Neural cell (in vitro differentiated cells): Measurements from ENCODE around the gene DPH1. TPM values are rescaled to one million over a fixed set of nuclear protein-coding genes. Genes with fewer than 3 reads are reported as not detected.

Source experiments
- H2AFZ ChIP-seq: fragments of 200-600, 300-800 bp; sonication (generic), shearing (Covaris generic); 2 replicates; pipeline ENCODE4 v1.6.0; 2014; ENCODE audit warnings: low read depth, mild to moderate bottlenecking, antibody characterized with exemption, low read length, moderate library complexity
- H3F3A ChIP-seq: fragments of 200-600 bp; shearing (Covaris generic); 2 replicates; pipeline ENCODE4 v1.6.1; 2016; ENCODE audit warnings: mild to moderate bottlenecking, moderate library complexity, mixed read lengths, antibody characterized with exemption, low read length; ENCODE audit not compliant: insufficient read depth, poor library complexity, severe bottlenecking
- H3K27ac ChIP-seq: fragments of 200-600, 300-800 bp; sonication (generic), shearing (Covaris generic); 2 replicates; pipeline ENCODE4 v1.5.1; 2014; ENCODE audit warnings: mild to moderate bottlenecking, low read length, moderate library complexity
- H3K27me3 ChIP-seq: fragments of 300-800, 200-600 bp; sonication (generic), shearing (Covaris generic); 2 replicates; pipeline ENCODE4 v1.6.0; 2014; ENCODE audit warnings: mild to moderate bottlenecking, low read depth, low read length, moderate library complexity; ENCODE audit not compliant: insufficient read depth
- H3K36me3 ChIP-seq: fragments of 300-800, 200-600 bp; sonication (generic), shearing (Covaris generic); 2 replicates; pipeline ENCODE4 v1.5.1; 2014; ENCODE audit warnings: mild to moderate bottlenecking, antibody characterized with exemption, low read length, moderate library complexity; ENCODE audit not compliant: insufficient read depth
- H3K4me2 ChIP-seq: fragments of 300-800, 200-600 bp; sonication (generic), shearing (Covaris generic); 2 replicates; pipeline ENCODE4 v1.6.0; 2014; ENCODE audit warnings: mild to moderate bottlenecking, low read length
- H3K4me3 ChIP-seq: fragments of 300-800, 200-600 bp; sonication (generic), shearing (Covaris generic); 2 replicates; pipeline ENCODE4 v1.5.1; 2014; ENCODE audit warnings: mild to moderate bottlenecking, low read length, moderate library complexity
- H3K79me2 ChIP-seq: fragments of 200-600 bp; shearing (Covaris generic); replicated peaks from 2 replicates; pipeline ENCODE4 v1.6.0; 2014; ENCODE audit warnings: mild to moderate bottlenecking, low read length, moderate library complexity; ENCODE audit not compliant: insufficient read depth
- H3K9ac ChIP-seq: fragments of 300-800, 200-600 bp; sonication (generic), shearing (Covaris generic); 2 replicates; pipeline ENCODE4 v1.6.1; 2016; ENCODE audit warnings: mild to moderate bottlenecking, low read length, mixed read lengths
- H3K9me2 ChIP-seq: fragments of 200-600 bp; shearing (Covaris generic); 2 replicates; pipeline ENCODE4 v1.6.1; 2016; ENCODE audit warnings: mild to moderate bottlenecking, low read length, mixed read lengths; ENCODE audit not compliant: insufficient read depth
- H3K9me3 ChIP-seq: fragments of 200-600, 300-800 bp; sonication (generic), shearing (Covaris generic); 2 replicates; pipeline ENCODE4 v1.6.1; 2016; ENCODE audit warnings: mild to moderate bottlenecking, mixed run types, low read length, moderate library complexity, mixed read lengths
- H4K20me1 ChIP-seq: fragments of 200-600 bp; shearing (Covaris generic); 2 replicates; pipeline ENCODE4 v1.6.1; 2016; ENCODE audit warnings: mild to moderate bottlenecking, mixed run types; ENCODE audit not compliant: insufficient read depth
- EP300 ChIP-seq: fragments of 450-650 bp; conservative IDR thresholded peaks from 2 replicates; pipeline ENCODE4 v1.6.1; 2014; ENCODE audit warnings: antibody characterized with exemption, mild to moderate bottlenecking, moderate library complexity; ENCODE audit not compliant: poor library complexity, severe bottlenecking
- EZH2 ChIP-seq: fragments of 200-600, 300-800 bp; shearing (Covaris generic), sonication (generic); IDR thresholded peaks from 2 replicates; pipeline ENCODE4 v1.6.1; 2014; ENCODE audit warnings: antibody characterized with exemption, low read length, borderline replicate concordance, mild to moderate bottlenecking; ENCODE audit not compliant: insufficient read depth, poor library complexity, severe bottlenecking
- MXI1 ChIP-seq: fragments of 450-650 bp; conservative IDR thresholded peaks from 2 replicates; pipeline ENCODE4 v1.6.1; 2014; ENCODE audit warnings: antibody characterized with exemption, mild to moderate bottlenecking; ENCODE audit not compliant: poor library complexity, severe bottlenecking
- POLR2AphosphoS5 ChIP-seq: IDR thresholded peaks from 2 replicates; pipeline ENCODE4 v1.6.1; 2012
- RAD21 ChIP-seq: fragments of 450-650 bp; conservative IDR thresholded peaks from 2 replicates; pipeline ENCODE4 v1.6.1; 2014; ENCODE audit warnings: antibody characterized with exemption, mild to moderate bottlenecking, moderate library complexity
- SMC3 ChIP-seq: fragments of 450-650 bp; conservative IDR thresholded peaks from 2 replicates; pipeline ENCODE4 v1.6.1; 2014; ENCODE audit warnings: antibody characterized with exemption, mild to moderate bottlenecking, moderate library complexity; ENCODE audit not compliant: poor library complexity
- TAF1 ChIP-seq: IDR thresholded peaks from 2 replicates; pipeline ENCODE4 v1.6.1; 2012; ENCODE audit warnings: low read depth
- polyA plus RNA-seq: library from polyadenylated mRNA; depleted of rRNA; stranded (reverse); fragments of >200 nt; gene quantifications from 2 replicates; pipeline ENCODE4 v1.2.3, GENCODE V29; 2014
- TF ChIP-seq, protein P1 (sequence below): fragments of 450-650 bp; IDR thresholded peaks from 2 replicates; pipeline ENCODE4 v1.5.1; 2014; ENCODE audit warnings: antibody characterized with exemption, mild to moderate bottlenecking, moderate library complexity; ENCODE audit not compliant: poor library complexity, severe bottlenecking
- TF ChIP-seq, protein P2 (sequence below): IDR thresholded peaks from 2 replicates; pipeline ENCODE4 v1.6.1; 2012; ENCODE audit warnings: borderline replicate concordance

The DPH1 gene
- polyA plus RNA-seq, 1 donor from 2014 or later, result 44.8 TPM

GRCh38 chr17:2047590-2047989 is 17.6 kb downstream of the DPH1 start:
- H3K79me2 ChIP-seq, result peaks cover 3% of the 10 kb centered on the region
- no peak overlapping the region for H3K4me2 ChIP-seq
- H3K9ac ChIP-seq, result no peak overlapping the region
- no peak overlapping the region for H3K4me3 ChIP-seq
- H3K9me2 ChIP-seq, result no peaks in the 10 kb centered on the region
- peaks cover 17% of the 10 kb centered on the region for H3K27me3 ChIP-seq
- no peaks in the 10 kb centered on the region for H3K36me3 ChIP-seq
- TF ChIP-seq EP300, result no peak
- TF ChIP-seq, protein P1, sequence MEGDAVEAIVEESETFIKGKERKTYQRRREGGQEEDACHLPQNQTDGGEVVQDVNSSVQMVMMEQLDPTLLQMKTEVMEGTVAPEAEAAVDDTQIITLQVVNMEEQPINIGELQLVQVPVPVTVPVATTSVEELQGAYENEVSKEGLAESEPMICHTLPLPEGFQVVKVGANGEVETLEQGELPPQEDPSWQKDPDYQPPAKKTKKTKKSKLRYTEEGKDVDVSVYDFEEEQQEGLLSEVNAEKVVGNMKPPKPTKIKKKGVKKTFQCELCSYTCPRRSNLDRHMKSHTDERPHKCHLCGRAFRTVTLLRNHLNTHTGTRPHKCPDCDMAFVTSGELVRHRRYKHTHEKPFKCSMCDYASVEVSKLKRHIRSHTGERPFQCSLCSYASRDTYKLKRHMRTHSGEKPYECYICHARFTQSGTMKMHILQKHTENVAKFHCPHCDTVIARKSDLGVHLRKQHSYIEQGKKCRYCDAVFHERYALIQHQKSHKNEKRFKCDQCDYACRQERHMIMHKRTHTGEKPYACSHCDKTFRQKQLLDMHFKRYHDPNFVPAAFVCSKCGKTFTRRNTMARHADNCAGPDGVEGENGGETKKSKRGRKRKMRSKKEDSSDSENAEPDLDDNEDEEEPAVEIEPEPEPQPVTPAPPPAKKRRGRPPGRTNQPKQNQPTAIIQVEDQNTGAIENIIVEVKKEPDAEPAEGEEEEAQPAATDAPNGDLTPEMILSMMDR, result no peak
- TF ChIP-seq MXI1, result no peak
- TF ChIP-seq, protein P2, sequence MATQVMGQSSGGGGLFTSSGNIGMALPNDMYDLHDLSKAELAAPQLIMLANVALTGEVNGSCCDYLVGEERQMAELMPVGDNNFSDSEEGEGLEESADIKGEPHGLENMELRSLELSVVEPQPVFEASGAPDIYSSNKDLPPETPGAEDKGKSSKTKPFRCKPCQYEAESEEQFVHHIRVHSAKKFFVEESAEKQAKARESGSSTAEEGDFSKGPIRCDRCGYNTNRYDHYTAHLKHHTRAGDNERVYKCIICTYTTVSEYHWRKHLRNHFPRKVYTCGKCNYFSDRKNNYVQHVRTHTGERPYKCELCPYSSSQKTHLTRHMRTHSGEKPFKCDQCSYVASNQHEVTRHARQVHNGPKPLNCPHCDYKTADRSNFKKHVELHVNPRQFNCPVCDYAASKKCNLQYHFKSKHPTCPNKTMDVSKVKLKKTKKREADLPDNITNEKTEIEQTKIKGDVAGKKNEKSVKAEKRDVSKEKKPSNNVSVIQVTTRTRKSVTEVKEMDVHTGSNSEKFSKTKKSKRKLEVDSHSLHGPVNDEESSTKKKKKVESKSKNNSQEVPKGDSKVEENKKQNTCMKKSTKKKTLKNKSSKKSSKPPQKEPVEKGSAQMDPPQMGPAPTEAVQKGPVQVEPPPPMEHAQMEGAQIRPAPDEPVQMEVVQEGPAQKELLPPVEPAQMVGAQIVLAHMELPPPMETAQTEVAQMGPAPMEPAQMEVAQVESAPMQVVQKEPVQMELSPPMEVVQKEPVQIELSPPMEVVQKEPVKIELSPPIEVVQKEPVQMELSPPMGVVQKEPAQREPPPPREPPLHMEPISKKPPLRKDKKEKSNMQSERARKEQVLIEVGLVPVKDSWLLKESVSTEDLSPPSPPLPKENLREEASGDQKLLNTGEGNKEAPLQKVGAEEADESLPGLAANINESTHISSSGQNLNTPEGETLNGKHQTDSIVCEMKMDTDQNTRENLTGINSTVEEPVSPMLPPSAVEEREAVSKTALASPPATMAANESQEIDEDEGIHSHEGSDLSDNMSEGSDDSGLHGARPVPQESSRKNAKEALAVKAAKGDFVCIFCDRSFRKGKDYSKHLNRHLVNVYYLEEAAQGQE, result no peak
- no peak for TF ChIP-seq TAF1
- TF ChIP-seq SMC3, result no peak
- TF ChIP-seq RAD21, result no peak
- TF ChIP-seq POLR2AphosphoS5, result no peak
- no peak for TF ChIP-seq EZH2
- H3K27ac ChIP-seq, result no peak overlapping the region
- H2AFZ ChIP-seq, result no peak overlapping the region
- no peaks in the 10 kb centered on the region for H3K9me3 ChIP-seq
- peaks cover 2% of the 10 kb centered on the region for H3F3A ChIP-seq
- no peaks in the 10 kb centered on the region for H4K20me1 ChIP-seq

DNA sequence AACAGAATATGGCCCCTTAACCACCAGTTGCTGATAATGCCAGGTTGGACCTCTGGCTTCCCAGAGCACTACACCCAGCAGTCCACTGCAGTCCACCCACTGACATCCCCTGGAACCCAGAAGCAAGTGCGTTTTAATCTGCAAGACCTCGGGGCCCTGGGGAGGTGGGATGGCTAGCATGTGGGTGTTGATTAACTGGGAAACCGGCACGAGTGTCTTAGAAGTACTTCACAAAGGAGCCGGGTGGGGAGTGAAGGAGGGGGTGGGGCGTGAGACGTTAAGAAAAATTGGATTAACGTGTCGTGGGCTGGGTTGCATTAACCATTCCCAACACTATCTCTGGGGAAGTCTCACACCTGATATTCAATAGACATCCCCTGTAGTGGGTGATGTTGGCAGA is 18.9 kb downstream of the DPH1 start:
- Histone ChIP-seq H3K27ac (no peak overlapping the region), H3K4me2 (peak overlapping the region; percentile 100)

More for the DNA sequence above, 18.9 kb downstream of the DPH1 start:
- Histone ChIP-seq H3K9me3 (no peaks in the 10 kb centered on the region), H3K36me3 (no peaks in the 10 kb centered on the region), H3F3A (no peaks in the 10 kb centered on the region), H3K4me3 (peak overlapping the region; percentile 85), H3K27me3 (peaks cover 24% of the 10 kb centered on the region), H3K9ac (peak overlapping the region; percentile 71), H3K79me2 (peaks cover 3% of the 10 kb centered on the region), H3K9me2 (no peaks in the 10 kb centered on the region), H2AFZ (no peak overlapping the region), H4K20me1 (no peaks in the 10 kb centered on the region)
- TF ChIP-seq, protein P1, result no peak
- no peak for TF ChIP-seq RAD21
- TF ChIP-seq POLR2AphosphoS5, result no peak
- no peak for TF ChIP-seq EZH2
- TF ChIP-seq EP300, result no peak
- no peak for TF ChIP-seq TAF1
- TF ChIP-seq MXI1, result no peak
- TF ChIP-seq SMC3, result no peak
- TF ChIP-seq, protein P2, result no peak
